Measurements from ENCODE around the gene GSN.

Gene GSN

GRCh38 chr9:121246821-121247561 lies 21.0 kb upstream of the GSN start:
- DNase-seq: no peak

GRCh38 chr9:121249563-121249962 lies 18.4 kb upstream of the GSN start:
- DNase-seq: no peak

GRCh38 chr9:121252104-121252851 lies 15.7 kb upstream of the GSN start:
- no peak for DNase-seq

GRCh38 chr9:121253162-121253561 lies 14.8 kb upstream of the GSN start:
- no peak for DNase-seq

- DNase-seq: no peak
Measured at GRCh38 chr9:121253821-121254501, 14.0 kb upstream of the GSN start.

GRCh38 chr9:121259498-121259897 lies 8.5 kb upstream of the GSN start:
- DNase-seq: no peak

- no peak for DNase-seq
Measured at GRCh38 chr9:121259935-121260334, 8.0 kb upstream of the GSN start.

GRCh38 chr9:121260457-121261106 lies 7.4 kb upstream of the GSN start:
- DNase-seq: no peak

GRCh38 chr9:121261107-121261460 lies 6.9 kb upstream of the GSN start:
- DNase-seq: no peak

- no peak for DNase-seq
Measured at GRCh38 chr9:121261755-121262154, 6.2 kb upstream of the GSN start.

GRCh38 chr9:121262423-121262822 lies 5.5 kb upstream of the GSN start:
- no peak for DNase-seq

GRCh38 chr9:121262953-121263352 lies 5.0 kb upstream of the GSN start:
- no peak for DNase-seq

- no peak for DNase-seq
Measured at GRCh38 chr9:121266356-121266755, 1.6 kb upstream of the GSN start.

- no peak for DNase-seq
Measured at GRCh38 chr9:121266906-121267650, 884 bp upstream of the GSN start.

GRCh38 chr9:121268598-121268850 lies 562 bp downstream of the GSN start:
- DNase-seq: no peak

GRCh38 chr9:121268851-121269641 lies 1.1 kb downstream of the GSN start:
- no peak for DNase-seq

- DNase-seq: no peak
Measured at GRCh38 chr9:121269642-121270254, 1.8 kb downstream of the GSN start.

GRCh38 chr9:121271368-121272341 lies 3.7 kb downstream of the GSN start:
- no peak for DNase-seq

- DNase-seq: no peak
Measured at GRCh38 chr9:121272401-121272948, 4.5 kb downstream of the GSN start.

Data from activated naive CD4-positive, alpha-beta T cell treated with Interleukin-2 at 50 U/mL for 16 hours (primary cell).